ENCODE measurements around the gene CRY2. TPM values are rescaled to one million over a fixed set of nuclear protein-coding genes. Genes with fewer than 3 reads are reported as not detected.
A peak's percentile ranks its signal among the peaks of the same experiment; 100 is the strongest.

CRY2 gene
- total and polyA plus RNA-seq, 2 of the 13 experiments (the other 11 are each of a cell fraction or from before 2014, with no cell fraction given), result 10.1 to 12.2 TPM

DNA sequence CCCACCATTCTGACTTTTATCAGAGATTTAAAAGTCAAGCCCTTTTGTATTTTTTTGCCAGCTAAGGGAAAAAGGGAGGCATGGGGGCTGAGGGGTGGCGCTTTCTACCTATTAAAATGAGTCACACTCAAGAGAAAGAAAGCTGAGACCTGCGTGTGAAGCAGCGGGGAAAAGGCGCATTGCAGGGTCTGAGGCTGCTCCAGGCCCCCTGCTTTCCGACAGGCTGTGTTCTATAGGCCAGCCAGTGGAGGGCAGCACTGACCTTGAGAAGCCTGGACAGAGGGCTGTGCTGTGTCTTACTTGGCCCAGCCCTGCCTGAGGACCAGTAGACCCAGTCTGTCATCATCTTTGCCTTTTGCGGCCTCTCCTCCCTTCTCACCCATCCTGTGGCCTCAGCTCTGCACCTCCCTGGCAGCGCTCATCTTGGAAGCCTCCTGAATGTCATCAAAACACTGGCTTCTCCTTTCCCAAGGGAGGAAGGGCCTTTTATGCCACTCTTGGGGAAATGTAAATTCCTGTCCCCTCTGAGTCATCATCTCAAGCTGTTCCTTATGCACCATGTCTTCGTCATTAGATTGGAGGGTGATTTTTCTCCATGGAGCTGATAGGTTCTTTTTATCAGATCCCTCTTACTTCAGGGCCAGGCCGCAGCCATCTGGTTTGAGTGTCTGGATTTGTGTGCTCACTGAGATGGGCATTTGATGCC lies 25.5 kb downstream of the CRY2 start:
- no peaks in the 10 kb centered on the region for H3K4me1 ChIP-seq (ENCODE audit: insufficient read depth, low read length)
- H4K20me1 ChIP-seq (ENCODE audit: insufficient read depth, low read length), result 0 out of 2 replicates have a peak, but pooled peaks cover 3% of the 10 kb centered on the region
- H3K9me3 ChIP-seq (ENCODE audit: low read length), result no peaks in the 10 kb centered on the region
- ATAC-seq, result peak; percentile 90
- H2AFZ ChIP-seq (ENCODE audit: low read length), result no peak overlapping the region
- FAIRE-seq, result peak; percentile 36
- WGBS (ENCODE audit: low lambda C conversion rate), result 91% methylated on average over 9 of the region's 9 CpGs
- BruUV-seq (replicated peaks), result no TSS peak
- peaks cover 29 to 73% of the 10 kb centered on the region in 2 experiments for H3K36me3 ChIP-seq (replicated peaks in 1 of 2; ENCODE audit: control insufficient read depth in 1 of 2, insufficient read depth in 2 of 2, low read length in 2 of 2)
- H3K9ac ChIP-seq (ENCODE audit: insufficient read depth, low read depth, low read length), result no peak overlapping the region
- H3K4me3 ChIP-seq (replicated peaks in 1 of 3; ENCODE audit: insufficient read depth in 1 of 3, low read depth in 2 of 3, low read length in 3 of 3), result no peak overlapping the region
- peak; percentile 79 for TF ChIP-seq STAG1 (CRISPR knock-in tag; IDR thresholded peaks at IDR 0.05)
- peak; percentile 40; the same call in 1 of the 2 replicates for TF ChIP-seq ZBTB33 (CRISPR knock-in tag; IDR thresholded peaks at IDR 0.05)
- TF ChIP-seq RAD21 (CRISPR knock-in tag; IDR thresholded peaks at IDR 0.05), result peak; percentile 69
- TF ChIP-seq, protein P1, sequence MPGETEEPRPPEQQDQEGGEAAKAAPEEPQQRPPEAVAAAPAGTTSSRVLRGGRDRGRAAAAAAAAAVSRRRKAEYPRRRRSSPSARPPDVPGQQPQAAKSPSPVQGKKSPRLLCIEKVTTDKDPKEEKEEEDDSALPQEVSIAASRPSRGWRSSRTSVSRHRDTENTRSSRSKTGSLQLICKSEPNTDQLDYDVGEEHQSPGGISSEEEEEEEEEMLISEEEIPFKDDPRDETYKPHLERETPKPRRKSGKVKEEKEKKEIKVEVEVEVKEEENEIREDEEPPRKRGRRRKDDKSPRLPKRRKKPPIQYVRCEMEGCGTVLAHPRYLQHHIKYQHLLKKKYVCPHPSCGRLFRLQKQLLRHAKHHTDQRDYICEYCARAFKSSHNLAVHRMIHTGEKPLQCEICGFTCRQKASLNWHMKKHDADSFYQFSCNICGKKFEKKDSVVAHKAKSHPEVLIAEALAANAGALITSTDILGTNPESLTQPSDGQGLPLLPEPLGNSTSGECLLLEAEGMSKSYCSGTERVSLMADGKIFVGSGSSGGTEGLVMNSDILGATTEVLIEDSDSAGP (CRISPR knock-in tag; IDR thresholded peaks at IDR 0.05; ENCODE audit: borderline replicate concordance), result 0 out of 2 replicates have a peak, but pooled peaks have one; percentile 14
- TF ChIP-seq SMC3 (IDR thresholded peaks at IDR 0.05; ENCODE audit: low read length), result peak; percentile 34; the same call in 1 of the 2 replicates
- TF ChIP-seq MAFK (conservative IDR thresholded peaks at IDR 0.05 in 1 of 2, IDR thresholded peaks at IDR 0.05 in 1 of 2; ENCODE audit: low read length in 2 of 2), result peak; percentile 63 to 80; a peak in 3 of 4 replicates
- TF ChIP-seq MAFF (IDR thresholded peaks at IDR 0.05; ENCODE audit: low read depth, low read length), result peak; percentile 66
- TF ChIP-seq HNRNPUL1 (IDR thresholded peaks at IDR 0.05; ENCODE audit: low read depth, low read length), result no peak
- peak; percentile 83 for TF ChIP-seq CTCF (CRISPR knock-in tag; IDR thresholded peaks at IDR 0.05)
- no peak for TF ChIP-seq ZNF333 (CRISPR knock-in tag; IDR thresholded peaks at IDR 0.05; ENCODE audit: borderline replicate concordance)
- TF ChIP-seq, protein P2, sequence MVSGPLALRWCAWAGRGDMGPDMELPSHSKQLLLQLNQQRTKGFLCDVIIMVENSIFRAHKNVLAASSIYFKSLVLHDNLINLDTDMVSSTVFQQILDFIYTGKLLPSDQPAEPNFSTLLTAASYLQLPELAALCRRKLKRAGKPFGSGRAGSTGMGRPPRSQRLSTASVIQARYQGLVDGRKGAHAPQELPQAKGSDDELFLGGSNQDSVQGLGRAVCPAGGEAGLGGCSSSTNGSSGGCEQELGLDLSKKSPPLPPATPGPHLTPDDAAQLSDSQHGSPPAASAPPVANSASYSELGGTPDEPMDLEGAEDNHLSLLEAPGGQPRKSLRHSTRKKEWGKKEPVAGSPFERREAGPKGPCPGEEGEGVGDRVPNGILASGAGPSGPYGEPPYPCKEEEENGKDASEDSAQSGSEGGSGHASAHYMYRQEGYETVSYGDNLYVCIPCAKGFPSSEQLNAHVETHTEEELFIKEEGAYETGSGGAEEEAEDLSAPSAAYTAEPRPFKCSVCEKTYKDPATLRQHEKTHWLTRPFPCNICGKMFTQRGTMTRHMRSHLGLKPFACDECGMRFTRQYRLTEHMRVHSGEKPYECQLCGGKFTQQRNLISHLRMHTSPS (CRISPR knock-in tag; IDR thresholded peaks at IDR 0.05; ENCODE audit: low read depth), result no peak
- peak; percentile 29 for DNase-seq (ENCODE audit: low spot score)
- H3K27me3 ChIP-seq (ENCODE audit: control insufficient read depth in 1 of 2, insufficient read depth in 2 of 2, low read length in 2 of 2), result no peaks in the 10 kb centered on the region
- in situ Hi-C loops (cut with HindIII; ENCODE audit: extremely low pct_ligation_motif_present, low pct_unique_long_range_greater_than_20kb), result no loop called here
- no peaks in the 10 kb centered on the region for H3K79me2 ChIP-seq (ENCODE audit: insufficient read depth, low read length)
- ChIA-PET POLR2A (no interaction called here), CTCF (ENCODE audit: low intra/inter-chr PET ratio, low total read pairs) (interaction anchor here (1.3 kb wide), 1 partner anchor 133 kb away, joined by 5 read pairs; no protein-coding TSS in a partner anchor)
- H3K27ac ChIP-seq (ENCODE audit: extremely low read length, insufficient read depth, low read length), result no peak overlapping the region
- intact Hi-C loops (cut with micrococcal nuclease; ENCODE audit: unreplicated experiment), result loop anchor here (1.0 kb wide), 1 partner anchor 133 kb away; no protein-coding TSS in a partner anchor
- no peak overlapping the region for H3K4me2 ChIP-seq (ENCODE audit: low read depth, low read length)

All from HepG2 (cell line).